ENCODE measurements around the gene ADAMTS8. TPM values are rescaled to one million over a fixed set of nuclear protein-coding genes. Genes with fewer than 3 reads are reported as not detected.

The ADAMTS8 gene
- total and polyA plus RNA-seq, 4 donors, result 0.02 to 0.08 (median 0.07) TPM; not detected in 1

- H3K36me3 ChIP-seq (ENCODE audit: control insufficient read depth in 4 of 4, insufficient read depth in 3 of 4, low read depth in 1 of 4, low read length in 3 of 4), result no peaks in the 10 kb centered on the region
- H3K27ac ChIP-seq (ENCODE audit: low read depth in 1 of 2, low read length in 2 of 2), result no peak overlapping the region
- no peak for DNase-seq (ENCODE audit: low spot score)
- no peak for TF ChIP-seq NR2F2 (IDR thresholded peaks at IDR 0.05)
- TF ChIP-seq CTCF (IDR thresholded peaks at IDR 0.05; ENCODE audit: low read depth, low read length, missing input control), result no peak
- TF ChIP-seq MAX (IDR thresholded peaks at IDR 0.05), result no peak
- TF ChIP-seq FOXA2 (IDR thresholded peaks at IDR 0.05), result no peak
- TF ChIP-seq HNF4G (IDR thresholded peaks at IDR 0.05), result no peak
- no peak for TF ChIP-seq RAD21 (IDR thresholded peaks at IDR 0.05)
- TF ChIP-seq SP1 (IDR thresholded peaks at IDR 0.05), result no peak
- no peak for TF ChIP-seq RXRA (IDR thresholded peaks at IDR 0.05)
- TF ChIP-seq HNF4A (conservative IDR thresholded peaks at IDR 0.05), result no peak
- no peak for TF ChIP-seq JUND (IDR thresholded peaks at IDR 0.05)
- no peak for TF ChIP-seq FOXA1 (IDR thresholded peaks at IDR 0.05)
- no peak for TF ChIP-seq TAF1 (conservative IDR thresholded peaks at IDR 0.05)
- no peak for TF ChIP-seq GABPA (IDR thresholded peaks at IDR 0.05 in 1 of 2, conservative IDR thresholded peaks at IDR 0.05 in 1 of 2)
- TF ChIP-seq ATF3 (IDR thresholded peaks at IDR 0.05), result no peak
- TF ChIP-seq EGR1 (IDR thresholded peaks at IDR 0.05; ENCODE audit: low read depth in 2 of 2), result no peak
- no peak for TF ChIP-seq ZBTB33 (IDR thresholded peaks at IDR 0.05)
- no peak for TF ChIP-seq YY1 (IDR thresholded peaks at IDR 0.05)
- no peak for TF ChIP-seq REST (IDR thresholded peaks at IDR 0.05)
- WGBS, result 76% methylated on average over 6 of the region's 6 CpGs
- H3K4me1 ChIP-seq (ENCODE audit: control insufficient read depth in 4 of 4, insufficient read depth in 4 of 4, low read length in 3 of 4), result no peaks in the 10 kb centered on the region
- no peak overlapping the region for H3K9ac ChIP-seq (ENCODE audit: low read depth in 1 of 2, low read length in 2 of 2)
- H3K4me3 ChIP-seq (ENCODE audit: low read depth in 1 of 3, low read length in 3 of 3), result no peak overlapping the region
- no peaks in the 10 kb centered on the region for H3K27me3 ChIP-seq (ENCODE audit: control insufficient read depth in 4 of 4, insufficient read depth in 4 of 4, low read length in 3 of 4)
- H3K9me3 ChIP-seq (ENCODE audit: control insufficient read depth in 4 of 4, low read length in 3 of 4), result no peaks in the 10 kb centered on the region
Observed at GRCh38 chr11:130477586-130478203, 49.3 kb upstream of the ADAMTS8 start.

Data from liver (tissue), 9 donors.